HuH-7 (cell line): Measurements from ENCODE around the gene STK39.

Experiments
- DNase-seq: peaks from one replicate; pipeline ENCODE4 v3.0.0; 2011; ENCODE audit warnings: low spot score

Gene STK39

DNA sequence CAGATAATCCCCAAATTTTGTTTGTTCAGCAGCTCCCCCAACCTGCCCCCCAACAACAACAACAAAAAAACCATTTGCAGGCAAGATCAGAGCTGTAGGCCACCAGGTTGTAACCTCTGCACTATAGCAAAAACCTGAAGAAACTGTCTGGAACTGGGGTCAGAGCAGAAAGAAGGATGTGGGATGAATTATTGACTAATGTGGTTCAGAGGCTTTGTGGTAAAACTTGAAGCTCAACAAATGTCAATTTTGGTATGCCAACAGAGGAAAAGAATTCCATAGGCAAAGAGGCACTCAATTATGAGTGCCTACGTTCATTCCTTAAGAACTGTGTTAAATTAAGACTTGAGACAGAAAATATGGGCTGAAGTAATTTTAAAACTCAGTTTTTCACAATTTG is 255.1 kb downstream of the STK39 start:
- no peak for DNase-seq

DNA sequence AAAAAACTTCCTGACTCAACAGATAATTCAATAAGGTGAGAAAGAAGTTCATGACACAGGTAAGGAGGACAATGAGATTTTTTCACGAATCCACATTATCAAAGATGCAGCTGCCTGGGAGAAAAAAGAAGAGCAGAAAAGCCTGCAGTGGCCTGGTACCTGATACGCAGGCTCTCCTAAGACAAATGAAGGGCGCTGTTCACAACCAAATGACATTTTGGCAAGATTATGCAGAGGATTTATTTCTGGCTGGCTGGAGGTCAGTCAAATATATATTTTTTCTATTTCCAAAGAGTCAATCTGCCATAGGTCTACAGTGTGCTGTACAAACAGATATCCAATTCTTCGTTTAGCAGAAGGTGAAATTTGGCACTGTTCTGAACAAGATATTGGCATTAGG is 257.3 kb downstream of the STK39 start:
- no peak for DNase-seq

DNA sequence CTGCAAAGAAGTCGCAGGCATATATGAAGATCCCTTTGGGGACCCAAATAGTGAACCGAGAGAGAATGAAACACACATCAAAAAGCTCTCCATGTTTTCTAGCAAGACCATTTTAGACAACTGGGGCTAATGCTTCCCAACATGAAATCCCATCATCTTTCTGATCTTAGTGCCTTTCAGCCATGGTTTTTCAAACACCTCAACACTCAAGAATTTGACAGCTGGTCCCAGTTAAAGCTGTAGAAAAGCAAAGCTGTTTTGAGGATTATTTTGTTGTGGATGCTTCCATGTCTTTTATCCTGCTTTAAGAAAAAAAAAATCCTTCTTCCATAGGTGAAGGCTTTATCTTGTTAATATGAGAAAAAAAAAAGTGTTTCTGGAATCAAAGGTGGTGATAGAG is 259.1 kb downstream of the STK39 start:
- DNase-seq = no peak

DNA sequence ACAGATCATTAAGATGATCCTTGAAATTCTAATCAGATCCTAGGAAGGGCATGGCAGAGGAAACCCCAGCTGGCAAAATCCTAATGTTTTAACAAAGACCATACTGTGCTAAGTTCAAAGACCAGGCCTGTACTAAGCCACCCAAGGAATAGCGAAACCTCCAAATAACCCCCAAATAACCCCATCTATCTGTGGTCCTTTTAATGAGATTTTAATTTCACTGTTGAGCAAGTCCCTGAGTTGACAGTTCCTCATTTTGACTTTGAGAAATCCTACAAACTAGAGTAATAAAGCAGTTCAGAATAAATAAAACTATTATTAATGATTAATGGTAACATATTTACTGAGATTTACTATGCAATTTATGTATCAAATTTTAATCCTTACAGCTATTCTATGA is 259.8 kb downstream of the STK39 start:
- no peak for DNase-seq

DNA sequence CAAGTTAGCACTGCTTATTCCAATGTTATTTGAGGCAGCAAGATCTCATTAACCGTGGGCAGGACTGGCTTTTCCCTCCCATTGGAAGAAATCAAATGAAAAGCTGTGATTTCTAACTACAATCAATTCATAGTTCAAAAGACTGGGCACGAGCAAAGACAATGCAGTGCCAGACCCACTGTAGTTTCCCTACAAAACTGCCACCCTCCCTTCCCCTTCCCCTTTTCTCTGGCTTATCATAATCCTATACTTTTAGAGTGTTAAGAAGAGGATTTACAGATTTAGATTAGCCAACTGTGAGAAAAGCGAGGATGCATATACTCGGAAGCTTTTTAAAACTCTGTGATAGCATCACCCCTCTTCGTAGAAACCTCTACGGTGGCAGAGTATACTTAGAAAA is 260.4 kb downstream of the STK39 start:
- DNase-seq = no peak

DNA sequence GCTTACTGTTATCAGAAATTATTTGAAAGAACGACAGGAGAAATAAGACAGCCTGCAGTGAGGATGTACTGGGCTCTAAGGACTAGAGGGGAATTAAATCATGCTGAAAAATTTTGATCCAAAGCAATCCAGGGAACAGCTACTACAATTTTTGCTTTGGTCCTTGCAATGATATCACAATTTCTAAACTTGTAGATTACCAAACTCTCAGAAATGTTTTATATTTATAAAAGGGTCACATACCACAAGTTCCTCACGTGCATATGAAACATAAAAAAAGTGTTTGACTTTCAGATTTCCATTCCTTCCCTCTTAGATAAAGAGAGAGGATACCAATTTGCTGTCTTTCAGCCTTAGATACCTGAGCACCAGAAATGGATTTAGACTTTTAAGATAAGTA is 261.2 kb downstream of the STK39 start:
- DNase-seq = no peak

DNA sequence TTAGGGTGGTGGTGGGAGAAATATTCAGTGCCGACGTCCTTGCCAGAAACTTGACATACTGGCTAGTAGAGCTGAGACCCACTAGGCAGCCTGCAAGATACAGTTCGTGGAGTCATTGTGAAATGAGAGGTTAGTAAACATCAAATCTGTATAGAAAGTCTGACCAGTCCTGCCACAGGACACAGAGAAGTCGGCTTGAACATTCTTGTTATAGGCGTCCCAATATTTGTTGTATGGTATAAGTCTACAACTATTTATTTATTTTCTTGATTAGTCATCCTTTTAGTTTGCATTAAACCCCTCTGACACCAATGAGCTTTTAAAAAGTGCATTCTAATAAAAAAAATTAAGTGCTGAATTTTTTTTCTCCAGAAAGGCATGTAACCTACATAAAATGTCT is 265.4 kb downstream of the STK39 start:
- no peak for DNase-seq

DNA sequence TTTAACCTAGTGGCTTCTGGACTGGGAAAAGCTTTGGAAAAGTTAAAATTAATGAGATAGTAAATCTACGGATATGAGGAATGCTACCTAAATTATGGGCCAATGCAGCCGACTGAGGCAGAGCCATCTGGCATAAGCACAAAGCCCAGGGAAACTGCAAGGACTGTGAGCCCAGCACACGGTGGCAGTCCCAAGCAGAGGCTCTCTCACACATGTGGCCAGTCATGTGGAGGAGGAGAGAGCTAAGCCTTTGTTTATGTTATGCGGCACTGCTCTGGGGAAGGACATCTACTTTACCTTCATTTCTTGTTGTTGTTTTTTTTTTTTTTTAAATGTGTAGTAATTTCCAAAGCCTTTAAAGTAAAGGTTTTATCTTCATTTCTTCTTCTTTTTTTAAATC is 267.0 kb downstream of the STK39 start:
- DNase-seq = no peak

DNA sequence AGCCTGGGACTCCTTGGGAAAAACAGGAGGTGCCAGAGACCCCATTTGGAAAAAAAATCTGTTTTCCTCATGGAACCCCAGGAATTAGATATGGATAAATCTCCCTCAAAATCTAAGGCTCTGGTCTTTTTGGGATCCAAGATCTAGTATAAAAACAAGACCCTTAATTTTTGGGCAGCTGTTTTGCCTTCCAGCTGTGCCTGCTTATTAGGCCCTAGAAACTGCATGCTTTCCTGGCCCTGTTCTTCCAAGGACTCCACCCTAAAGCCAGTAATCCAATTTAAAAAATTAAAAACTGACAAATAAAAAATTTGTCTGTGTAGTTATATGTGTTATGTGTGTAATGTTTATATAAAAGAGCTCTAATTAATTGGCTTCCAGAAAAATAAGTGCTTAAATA is 274.6 kb downstream of the STK39 start:
- DNase-seq = no peak

DNA sequence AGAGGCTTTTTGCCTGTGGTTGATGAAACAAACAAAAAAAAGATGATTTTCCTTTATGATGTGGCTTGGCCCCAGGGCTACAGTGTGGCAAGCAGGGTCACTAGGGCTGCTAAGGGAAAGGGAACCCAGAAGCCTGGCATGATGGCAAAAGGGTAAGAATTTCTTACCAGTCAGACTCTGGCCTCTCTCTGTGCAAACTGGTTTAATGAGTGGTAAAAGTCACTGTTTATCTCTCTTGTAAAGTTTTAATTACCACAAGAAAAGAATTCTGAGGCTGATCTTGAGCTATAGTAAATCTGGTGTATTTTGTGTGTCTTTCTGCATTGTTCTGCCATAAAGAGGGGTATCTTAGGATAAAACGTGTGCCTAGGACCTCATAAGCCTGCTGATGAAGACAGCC is 275.4 kb downstream of the STK39 start:
- DNase-seq = no peak

DNA sequence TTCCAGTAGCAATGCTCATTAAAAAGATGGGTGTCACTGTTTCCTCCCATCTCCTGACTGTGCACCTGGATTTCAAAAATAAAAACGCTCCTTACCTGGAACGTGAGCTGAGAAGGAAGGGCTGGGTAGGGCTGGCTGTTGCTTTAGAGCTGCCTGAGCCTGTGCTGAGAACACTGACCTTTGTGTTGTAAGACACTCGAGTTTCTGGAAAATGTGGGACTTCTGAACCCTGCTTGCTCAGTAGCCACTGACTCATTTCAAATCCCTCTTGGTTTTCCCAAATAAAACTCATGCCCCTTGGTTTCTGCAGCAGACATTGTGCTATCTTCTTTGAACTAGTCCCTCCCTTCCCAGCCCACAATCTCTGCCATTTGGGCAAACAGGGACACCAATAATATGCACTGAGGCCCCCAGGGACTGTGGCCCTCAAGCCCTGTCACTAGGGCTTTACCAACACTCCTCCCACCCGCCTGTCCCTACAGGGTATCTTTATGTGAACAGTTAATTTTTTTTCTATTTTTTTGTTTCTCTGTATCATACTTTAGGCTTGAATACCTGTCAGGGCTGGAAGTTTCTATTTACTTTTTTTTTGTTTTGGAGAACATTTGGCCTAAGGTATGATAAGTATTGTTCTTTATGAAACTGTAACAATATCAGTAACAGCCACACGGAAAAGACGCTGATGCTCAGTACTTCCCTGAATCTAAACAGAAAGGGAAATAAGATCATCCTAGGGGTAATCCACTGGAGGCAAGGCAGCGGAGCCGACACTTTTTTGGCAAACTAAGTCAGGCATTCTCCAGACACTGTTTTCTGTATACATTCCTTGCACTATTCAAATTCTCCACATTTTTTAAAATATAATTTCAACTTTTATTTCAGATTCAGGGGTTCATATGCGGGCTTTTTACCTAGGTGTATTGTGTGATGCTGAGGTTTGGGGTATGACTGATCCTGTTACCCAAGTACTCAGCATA is 280.2 kb downstream of the STK39 start:
- no peak for DNase-seq

DNA sequence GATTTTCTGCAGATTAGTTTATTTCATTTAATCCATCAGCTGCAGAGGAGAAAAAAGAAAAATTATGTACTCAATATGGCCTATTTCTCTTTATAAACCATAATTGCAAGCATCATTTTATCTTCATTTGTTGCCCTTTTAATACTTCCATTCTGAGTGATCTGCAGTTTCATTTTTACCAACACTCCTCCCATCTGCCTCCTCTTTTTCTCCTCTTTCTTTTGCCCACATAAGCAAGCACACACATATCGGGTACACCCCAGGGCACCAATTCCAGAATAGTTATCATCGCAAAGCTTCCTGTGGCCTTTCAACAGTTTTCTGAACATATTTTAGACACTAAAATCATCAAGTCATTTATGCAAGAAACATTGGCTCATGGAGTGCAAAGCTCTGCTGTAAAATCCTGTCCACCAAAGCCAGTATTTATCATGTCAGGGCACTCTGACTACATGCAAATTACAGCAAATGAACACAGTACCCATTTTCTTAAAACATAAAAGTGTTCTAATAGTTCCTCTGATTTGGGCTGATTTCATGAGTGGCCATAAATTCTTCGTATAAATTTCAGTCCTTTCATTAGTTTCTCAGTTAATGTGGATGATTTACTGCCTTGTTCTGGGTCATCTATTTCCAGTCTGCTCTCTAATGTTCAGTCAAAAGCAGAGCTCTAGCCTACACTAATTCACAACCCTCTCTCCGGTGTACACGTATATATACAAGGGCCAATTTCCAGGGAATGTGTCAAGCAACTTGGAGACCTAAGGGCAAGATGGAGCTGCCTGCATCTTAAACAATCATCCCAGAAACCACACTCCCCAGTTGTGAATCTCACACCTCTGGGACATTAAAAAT is 281.3 kb downstream of the STK39 start:
- DNase-seq = no peak

DNA sequence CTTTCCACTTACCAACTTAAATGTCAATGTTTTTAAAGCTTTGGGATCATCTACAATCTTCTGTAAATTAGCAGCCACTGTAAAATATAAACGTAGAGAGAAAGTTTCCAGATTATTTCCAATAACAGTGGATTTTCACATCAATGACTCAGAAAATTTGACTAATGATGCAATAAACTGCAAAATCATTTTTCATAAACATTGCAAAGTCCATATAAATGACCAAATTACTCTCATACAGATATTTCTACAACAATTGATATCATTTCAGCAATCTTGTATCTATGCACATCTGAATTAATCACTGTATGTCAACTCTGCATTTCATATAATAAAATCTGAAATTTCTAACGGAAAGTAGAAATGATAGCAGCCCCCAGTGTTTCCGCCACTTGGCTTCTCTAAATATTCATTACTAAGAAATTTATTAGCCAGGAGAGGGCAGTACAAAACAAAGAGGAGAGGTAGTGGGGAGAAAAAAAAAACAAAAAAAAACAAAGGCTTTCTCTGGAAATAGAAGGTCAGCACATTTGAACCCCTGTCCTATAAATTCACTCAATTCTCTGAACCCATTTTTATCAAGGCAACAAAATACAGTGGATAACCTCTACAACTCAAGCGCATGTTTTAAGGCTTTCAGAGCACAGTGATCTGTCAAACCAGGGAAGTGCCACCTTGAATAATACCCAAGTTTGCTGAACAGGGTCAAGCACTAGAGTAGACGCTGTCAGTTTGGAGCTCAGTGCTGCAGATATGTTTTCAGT is 282.6 kb downstream of the STK39 start:
- DNase-seq = no peak

DNA sequence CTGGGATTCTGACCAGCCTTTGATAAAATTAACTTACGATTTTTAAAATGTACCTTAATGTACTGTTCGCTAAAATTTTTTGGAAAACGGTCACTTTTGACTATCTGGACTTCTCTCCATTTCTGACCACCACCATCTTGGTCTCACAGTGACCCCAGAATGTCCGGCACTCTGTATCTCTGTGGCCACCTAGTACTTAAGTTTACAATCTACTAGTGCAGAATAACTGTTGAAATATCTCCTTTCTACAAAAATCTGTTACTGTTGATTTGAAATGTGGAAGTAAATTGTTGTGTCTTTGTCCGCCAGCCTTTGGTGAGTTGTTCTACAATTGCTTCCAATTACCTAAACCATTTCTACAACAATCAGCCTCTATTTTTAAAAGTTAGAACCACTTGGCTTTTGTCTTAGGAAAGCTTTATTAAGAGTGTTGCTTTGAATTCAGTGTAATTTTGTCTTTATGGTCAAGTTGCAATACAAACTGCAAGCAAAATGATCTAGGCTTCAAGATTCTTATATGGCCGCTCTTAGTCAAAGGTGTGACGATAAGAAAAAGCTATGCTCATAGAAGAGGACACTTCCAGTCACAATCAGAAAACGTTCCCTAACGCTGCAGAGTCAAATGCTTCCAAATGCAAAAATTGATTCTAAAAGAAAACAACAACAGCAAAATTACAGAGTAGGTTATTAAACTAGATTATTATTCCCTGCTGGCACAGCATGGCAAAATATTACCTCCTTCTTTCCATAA is 283.3 kb downstream of the STK39 start:
- no peak for DNase-seq

DNA sequence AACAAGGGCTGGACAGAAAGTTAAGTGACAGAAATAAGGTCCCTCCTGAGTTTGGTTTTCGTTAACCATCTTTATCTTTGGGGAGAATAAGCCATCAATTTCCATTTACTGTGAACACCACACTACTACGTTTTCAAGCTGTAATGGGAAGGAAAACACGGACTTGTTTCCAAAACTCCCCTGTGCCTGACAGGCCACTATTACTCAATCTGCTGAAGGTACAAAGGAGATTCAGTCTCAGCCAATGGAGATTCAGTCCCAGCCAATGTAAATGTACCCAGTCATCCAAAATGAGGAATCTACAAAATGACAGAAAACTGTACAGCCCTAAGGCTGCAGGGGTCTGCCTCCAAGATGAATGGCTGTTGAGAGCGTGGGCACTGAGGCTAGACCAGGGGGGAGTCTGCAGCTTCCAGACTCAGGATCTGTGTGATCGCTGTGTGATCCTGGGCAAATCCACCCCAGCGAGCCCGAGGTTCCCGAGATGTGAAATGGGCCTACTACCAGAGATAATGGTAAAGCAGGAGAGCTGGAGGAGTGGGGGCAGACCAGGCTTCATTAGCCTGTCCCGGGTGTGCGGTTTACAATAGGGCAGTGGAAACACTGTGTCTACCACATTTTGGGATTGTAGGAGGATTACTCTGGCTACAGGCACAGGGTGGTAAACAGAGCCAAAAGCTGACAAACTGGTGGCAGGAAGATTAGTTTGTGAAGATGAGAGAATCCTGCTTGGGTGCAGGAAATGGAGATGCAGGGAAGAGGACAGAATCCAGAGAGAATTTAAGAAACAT is 284.8 kb downstream of the STK39 start:
- DNase-seq = no peak

DNA sequence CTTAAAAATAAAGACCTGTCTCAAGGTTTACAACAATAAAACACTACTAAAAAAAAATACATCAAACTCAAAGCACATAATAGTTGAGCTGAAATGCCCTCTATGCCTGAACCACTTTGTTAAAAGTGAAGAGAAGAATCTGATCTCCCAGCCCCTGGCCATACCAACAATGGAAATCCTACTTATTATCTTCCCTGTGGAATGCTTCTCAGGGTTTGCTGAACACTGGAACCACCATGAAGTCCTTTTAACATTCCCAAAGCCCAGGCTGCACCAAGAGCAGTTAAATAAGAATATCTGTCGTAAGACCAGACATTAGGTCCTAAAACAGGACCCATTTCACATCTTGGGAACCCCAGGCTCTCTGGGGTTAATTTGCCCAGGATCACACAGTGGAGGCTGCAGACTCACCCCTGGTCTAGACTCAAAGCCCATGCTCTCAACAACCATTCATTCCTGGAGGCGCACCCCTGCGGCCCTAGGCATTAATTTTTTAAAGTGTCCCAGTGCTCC is 285.8 kb downstream of the STK39 start:
- no peak for DNase-seq

DNA sequence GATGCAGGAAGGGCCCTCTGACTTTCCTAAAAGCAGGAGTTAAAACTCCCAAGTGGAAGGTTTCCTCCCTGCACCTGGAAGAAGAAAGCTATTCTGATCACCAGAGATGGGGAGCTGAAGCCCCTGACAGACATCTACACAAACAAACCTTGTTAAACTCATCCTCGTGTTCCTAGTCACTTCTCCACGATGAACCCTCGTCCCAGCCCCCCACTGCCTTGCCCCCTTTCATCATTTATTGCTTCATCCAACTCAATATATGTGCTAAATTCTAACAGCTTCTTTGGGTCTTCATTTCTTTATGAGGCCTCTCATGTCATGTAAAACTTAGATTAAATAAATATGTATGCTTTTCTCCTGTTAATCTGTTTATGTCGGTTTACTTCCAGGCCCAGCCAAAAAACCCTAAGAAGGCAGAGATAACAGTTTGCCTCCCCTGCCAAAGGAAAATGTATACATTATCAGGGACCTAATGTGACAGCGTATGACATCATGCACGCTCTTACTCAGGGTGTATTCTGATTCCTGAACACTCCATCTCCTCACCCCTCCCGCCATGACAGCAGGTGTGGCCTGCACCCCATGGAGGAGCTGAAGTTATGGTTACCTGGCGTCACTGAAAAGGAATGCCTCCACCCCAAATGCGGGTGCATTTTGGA is 287.2 kb downstream of the STK39 start:
- no peak for DNase-seq

DNA sequence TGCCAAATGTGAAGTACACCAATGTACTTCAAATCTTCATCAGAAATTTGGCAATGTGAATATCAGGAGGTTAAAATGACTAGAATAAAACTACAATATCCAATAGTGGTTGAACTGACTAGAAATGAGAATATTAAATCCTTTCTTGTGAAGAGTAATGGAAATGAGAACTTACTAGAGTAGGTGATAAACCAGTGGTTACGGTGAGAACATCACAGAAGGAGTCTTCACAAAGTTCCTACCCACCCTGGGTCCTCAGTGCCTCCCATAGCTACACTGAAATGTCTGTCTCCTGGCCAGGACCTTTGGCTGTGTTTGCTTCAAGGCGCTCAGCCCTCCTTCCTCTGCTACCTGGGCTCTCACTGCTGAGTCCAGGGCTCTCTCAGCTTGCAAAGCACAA is 289.7 kb downstream of the STK39 start:
- DNase-seq = no peak

DNA sequence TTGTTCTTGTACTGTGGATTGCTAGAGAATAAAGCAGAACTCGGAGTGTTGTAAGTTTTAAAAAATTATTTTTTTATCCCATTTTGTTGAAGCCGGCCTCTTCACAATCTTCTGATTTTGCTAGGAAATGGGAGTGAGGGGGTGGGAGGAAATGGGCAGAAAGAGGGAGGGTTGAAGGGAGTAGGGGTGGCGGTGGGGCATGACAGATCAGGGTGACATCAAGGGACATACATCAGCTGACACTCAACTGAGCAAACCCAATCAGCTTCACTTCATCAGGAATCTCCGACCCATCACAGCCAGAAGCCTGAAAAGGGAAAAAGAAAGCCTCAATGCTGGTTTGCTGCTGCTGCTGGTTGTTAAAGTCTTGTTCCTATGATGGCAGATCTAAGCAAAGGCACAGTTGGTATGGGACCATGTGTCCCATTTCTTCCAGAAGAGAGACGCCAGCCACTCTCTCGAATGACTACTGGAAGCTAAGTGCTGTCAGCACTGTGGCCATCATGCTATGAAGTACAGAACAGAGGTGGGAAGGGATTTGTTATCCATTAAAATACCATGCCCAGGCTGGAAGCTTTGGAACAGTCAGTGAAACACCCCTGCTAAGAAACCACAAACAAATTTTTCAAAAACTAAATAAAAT is 292.0 kb downstream of the STK39 start:
- no peak for DNase-seq

DNA sequence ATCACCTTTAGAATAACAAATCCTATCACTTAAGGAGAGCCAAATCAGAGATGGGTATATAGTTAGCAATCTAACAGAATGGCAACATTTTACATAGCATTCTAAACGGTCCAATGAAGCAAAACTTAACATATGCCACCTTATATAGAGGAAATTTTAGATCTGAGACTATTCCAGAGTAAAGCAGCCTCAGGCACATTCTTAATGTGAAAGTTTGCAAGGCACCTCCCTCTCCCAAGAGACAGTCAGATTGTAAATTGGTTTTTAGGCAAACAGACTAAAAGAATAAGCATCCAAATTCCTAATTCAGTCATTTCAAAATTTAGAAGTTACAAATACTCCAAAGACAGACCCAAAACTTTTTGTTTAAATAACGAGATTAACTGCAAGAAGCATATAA is 292.9 kb downstream of the STK39 start:
- DNase-seq = no peak
